HCT116 (cell line): Measurements from ENCODE around the gene DLG2. TPM values are rescaled to one million over a fixed set of nuclear protein-coding genes. Genes with fewer than 3 reads are reported as not detected.

Experiments used
- ATAC-seq: fragments of 200-7000 bp; cut with Tn5 transposase; 2 replicates; pipeline ENCODE4 v1.9.1; 2020; ENCODE audit warnings: mild to moderate bottlenecking, moderate library complexity
- BruUV-seq: library from RNA; stranded (reverse); fragments of 400-500 nt; replicated peaks from 2 replicates; lab custom pipeline; 2021; lab: Mats Ljungman, UMichigan
- CTCF ChIA-PET: fragments of 300-600 bp; sonication (Branson Sonifier 250); formaldehyde crosslinking; loops from one replicate; lab custom pipeline; 2021; ENCODE audit warnings: antibody characterized with exemption; lab: Charles Lee
- POLR2A ChIA-PET: fragments of 300-600, 350-600 bp; sonication (Branson Sonifier 250); formaldehyde crosslinking; loops from one replicate; lab custom pipeline; 2021; ENCODE audit warnings: antibody characterized with exemption; lab: Charles Lee
- RAD21 ChIA-PET, 2 experiments: fragments of 300-600 bp; sonication (Branson Sonifier 250); formaldehyde crosslinking; loops; one replicate each; lab custom pipeline; 2023; ENCODE audit warnings: low total read pairs in 2 of 2; ENCODE audit not compliant: uncharacterized antibody in 2 of 2, unreplicated experiment in 2 of 2, low non-redundant PET in 1 of 2; lab: Charles Lee
- DNase-seq: peaks from one replicate; pipeline ENCODE4 v3.0.0-alpha.2; 2010; ENCODE audit warnings: low read depth, low spot score
- H2AFZ ChIP-seq: fragments of 200-600 bp; shearing (Covaris generic), sonication (generic); 2 replicates; pipeline ENCODE4 v1.6.1; 2017; ENCODE audit warnings: low read depth, mixed run types, mixed read lengths, antibody characterized with exemption, low read length; ENCODE audit not compliant: poor library complexity, severe bottlenecking
- H3K27ac ChIP-seq: 2 replicates; pipeline ENCODE4 v1.5.1; 2012; ENCODE audit warnings: low read depth, low read length
- H3K27me3 ChIP-seq: fragments of 200-600 bp; sonication (generic); 2 replicates; pipeline ENCODE4 v1.6.1; 2016; ENCODE audit warnings: mixed run types, low read length, mixed read lengths; ENCODE audit not compliant: insufficient read depth
- H3K36me3 ChIP-seq, 2 experiments: fragments of 200-500 bp in 1 of 2; fragments of 200-600 bp in 1 of 2; sonication (Bioruptor generic) in 1 of 2; sonication (generic) in 1 of 2; 2 replicates each; pipeline versions ENCODE4 v1.5.1 to v1.6.1; 2014 to 2016; ENCODE audit warnings: low read length in 2 of 2, inconsistent platforms in 1 of 2, mixed read lengths in 1 of 2, mixed run types in 1 of 2; ENCODE audit not compliant: insufficient read depth in 2 of 2, control insufficient read depth in 1 of 2
- H3K4me1 ChIP-seq, 2 experiments: fragments of 200-600 bp in 1 of 2; sonication (generic) in 1 of 2; 2 replicates each; pipeline versions ENCODE4 v1.5.1 to v1.6.1; 2012 to 2017; ENCODE audit warnings: low read length in 2 of 2, inconsistent platforms in 1 of 2, mild to moderate bottlenecking in 1 of 2, mixed read lengths in 1 of 2, mixed run types in 1 of 2, moderate library complexity in 1 of 2; ENCODE audit not compliant: insufficient read depth in 2 of 2, control insufficient read depth in 1 of 2
- H3K4me2 ChIP-seq: fragments of 200-600 bp; sonication (generic); 2 replicates; pipeline ENCODE4 v1.6.1; 2017; ENCODE audit warnings: mixed run types, low read length, mixed read lengths
- H3K4me3 ChIP-seq, 2 experiments: fragments of 200-600 bp in 1 of 2; sonication (generic) in 1 of 2; replicated peaks in 1 of 2; 2 replicates each; pipeline ENCODE4 v1.5.1; 2011 to 2016; ENCODE audit warnings: low read length in 2 of 2, control low read depth in 1 of 2, low read depth in 1 of 2, mild to moderate bottlenecking in 1 of 2, mixed read lengths in 1 of 2, mixed run types in 1 of 2
- H3K79me2 ChIP-seq: fragments of 200-600 bp; sonication (generic); 2 replicates; pipeline ENCODE4 v1.6.1; 2017; ENCODE audit warnings: mild to moderate bottlenecking, mixed run types, low read length, moderate library complexity, mixed read lengths; ENCODE audit not compliant: insufficient read depth
- H3K9ac ChIP-seq: fragments of 200-600 bp; sonication (generic); 2 replicates; pipeline ENCODE4 v1.6.1; 2016; ENCODE audit warnings: low read length, mixed read lengths
- H3K9me2 ChIP-seq: fragments of 200-600 bp; sonication (generic), shearing (Covaris generic); 2 replicates; pipeline ENCODE4 v1.6.1; 2017; ENCODE audit warnings: mixed run types, mild to moderate bottlenecking, moderate library complexity; ENCODE audit not compliant: insufficient read depth
- H3K9me3 ChIP-seq, 2 experiments: fragments of 200-500 bp in 1 of 2; fragments of 200-600 bp in 1 of 2; sonication (Bioruptor generic) in 1 of 2; sonication (generic) in 1 of 2; 2 replicates each; pipeline ENCODE4 v1.6.1; 2014 to 2017; ENCODE audit warnings: low read length in 2 of 2, mixed read lengths in 2 of 2, inconsistent platforms in 1 of 2, low read depth in 1 of 2, mild to moderate bottlenecking in 1 of 2, mixed run types in 1 of 2, moderate library complexity in 1 of 2; ENCODE audit not compliant: control insufficient read depth in 1 of 2, insufficient read depth in 1 of 2
- H4K20me1 ChIP-seq: fragments of 200-600 bp; sonication (generic), shearing (Covaris generic); 2 replicates; pipeline ENCODE4 v1.6.1; 2017; ENCODE audit warnings: mixed run types, mild to moderate bottlenecking, moderate library complexity; ENCODE audit not compliant: insufficient read depth
- CEBPB ChIP-seq: IDR thresholded peaks from 2 replicates; pipeline ENCODE4 v1.6.1; 2012; ENCODE audit warnings: low read depth
- ELF1 ChIP-seq: IDR thresholded peaks from 2 replicates; pipeline ENCODE4 v1.6.1; 2012; ENCODE audit warnings: low read depth, borderline replicate concordance
- FOSL1 ChIP-seq: IDR thresholded peaks from 2 replicates; pipeline ENCODE4 v1.6.1; 2012; ENCODE audit warnings: low read depth
- JUND ChIP-seq: IDR thresholded peaks from 2 replicates; pipeline ENCODE4 v1.6.1; 2012
- MAX ChIP-seq: IDR thresholded peaks from 2 replicates; pipeline ENCODE4 v1.6.1; 2012
- RAD21 ChIP-seq: IDR thresholded peaks from 2 replicates; pipeline ENCODE4 v1.6.1; 2012; ENCODE audit warnings: low read depth, mild to moderate bottlenecking
- REST ChIP-seq: IDR thresholded peaks from 2 replicates; pipeline ENCODE4 v1.6.1; 2012; ENCODE audit warnings: low read depth
- SIN3A ChIP-seq: IDR thresholded peaks from 2 replicates; pipeline ENCODE4 v1.6.1; 2012; ENCODE audit warnings: low read depth
- SRF ChIP-seq: IDR thresholded peaks from 2 replicates; pipeline ENCODE4 v1.6.1; 2012; ENCODE audit warnings: low read depth
- TCF7L2 ChIP-seq: IDR thresholded peaks from 2 replicates; pipeline ENCODE4 v1.7.0; 2011; ENCODE audit warnings: borderline replicate concordance, inconsistent platforms; ENCODE audit not compliant: insufficient read depth, insufficient read length; ENCODE audit errors: extremely low read depth
- ZNF274 ChIP-seq: fragments of 200-500 bp; sonication (Bioruptor generic); IDR thresholded peaks from 2 replicates; pipeline ENCODE4 v1.6.1; 2014; ENCODE audit warnings: mild to moderate bottlenecking, low read depth, low read length, inconsistent platforms
- intact Hi-C: fragments of 100-400 bp; cut with micrococcal nuclease; formaldehyde crosslinking; loops from 2 replicates; pipeline ENCODE4 v1.10.0; 2022
- total RNA-seq: library from RNA; stranded (reverse); gene quantifications from one replicate; pipeline ENCODE4 v1.2.1, GENCODE V29; 2021; ENCODE audit not compliant: unreplicated experiment
- TF ChIP-seq, protein P1 (sequence below), 3 experiments: fragments of 200-600 bp in 1 of 3; sonication (generic) in 1 of 3; IDR thresholded peaks in 2 of 3; conservative IDR thresholded peaks in 1 of 3; 2 replicates each; pipeline ENCODE4 v1.5.1; 2012 to 2017; ENCODE audit warnings: low read depth in 2 of 3, low read length in 2 of 3, antibody characterized with exemption in 1 of 3, borderline replicate concordance in 1 of 3, control low read depth in 1 of 3, mild to moderate bottlenecking in 1 of 3, mixed read lengths in 1 of 3, mixed run types in 1 of 3, moderate library complexity in 1 of 3; ENCODE audit not compliant: insufficient read depth in 1 of 3
- TF ChIP-seq, protein P2 (sequence below): IDR thresholded peaks from 2 replicates; pipeline ENCODE4 v1.6.1; 2011; ENCODE audit warnings: mild to moderate bottlenecking, low read length, moderate library complexity; ENCODE audit not compliant: insufficient replicate concordance; ENCODE audit errors: extremely low read depth

Gene DLG2
- total RNA-seq, 1 experiment from 2014 or later = 2.4 TPM

DNA sequence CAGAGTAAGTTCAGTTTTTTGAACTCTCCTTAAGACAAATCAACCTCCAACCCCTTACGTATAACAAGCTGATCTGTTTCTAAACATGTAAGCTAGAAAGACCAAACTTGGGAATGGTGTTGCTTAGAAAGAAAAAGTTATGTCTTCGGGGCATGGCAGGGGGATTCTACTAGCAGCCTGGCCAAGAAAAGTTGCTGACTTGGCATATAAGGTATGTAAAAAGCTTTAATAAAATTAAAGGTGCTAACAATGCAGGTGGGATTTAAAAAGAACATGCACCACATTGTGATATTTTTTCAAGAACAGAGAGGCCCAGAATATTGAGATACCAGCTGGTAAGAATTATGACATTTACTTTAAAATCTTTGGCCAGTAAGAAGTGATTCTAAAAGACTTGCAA, 1929.6 kb downstream of the DLG2 start (continued):
- no peak for TF ChIP-seq JUND
- TF ChIP-seq, protein P1, sequence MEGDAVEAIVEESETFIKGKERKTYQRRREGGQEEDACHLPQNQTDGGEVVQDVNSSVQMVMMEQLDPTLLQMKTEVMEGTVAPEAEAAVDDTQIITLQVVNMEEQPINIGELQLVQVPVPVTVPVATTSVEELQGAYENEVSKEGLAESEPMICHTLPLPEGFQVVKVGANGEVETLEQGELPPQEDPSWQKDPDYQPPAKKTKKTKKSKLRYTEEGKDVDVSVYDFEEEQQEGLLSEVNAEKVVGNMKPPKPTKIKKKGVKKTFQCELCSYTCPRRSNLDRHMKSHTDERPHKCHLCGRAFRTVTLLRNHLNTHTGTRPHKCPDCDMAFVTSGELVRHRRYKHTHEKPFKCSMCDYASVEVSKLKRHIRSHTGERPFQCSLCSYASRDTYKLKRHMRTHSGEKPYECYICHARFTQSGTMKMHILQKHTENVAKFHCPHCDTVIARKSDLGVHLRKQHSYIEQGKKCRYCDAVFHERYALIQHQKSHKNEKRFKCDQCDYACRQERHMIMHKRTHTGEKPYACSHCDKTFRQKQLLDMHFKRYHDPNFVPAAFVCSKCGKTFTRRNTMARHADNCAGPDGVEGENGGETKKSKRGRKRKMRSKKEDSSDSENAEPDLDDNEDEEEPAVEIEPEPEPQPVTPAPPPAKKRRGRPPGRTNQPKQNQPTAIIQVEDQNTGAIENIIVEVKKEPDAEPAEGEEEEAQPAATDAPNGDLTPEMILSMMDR (IDR thresholded peaks at IDR 0.05 in 2 of 3, conservative IDR thresholded peaks at IDR 0.05 in 1 of 3; ENCODE audit: borderline replicate concordance in 1 of 3, insufficient read depth in 1 of 3, low read depth in 2 of 3, low read length in 2 of 3) = no peak
- TF ChIP-seq SIN3A = no peak

DNA sequence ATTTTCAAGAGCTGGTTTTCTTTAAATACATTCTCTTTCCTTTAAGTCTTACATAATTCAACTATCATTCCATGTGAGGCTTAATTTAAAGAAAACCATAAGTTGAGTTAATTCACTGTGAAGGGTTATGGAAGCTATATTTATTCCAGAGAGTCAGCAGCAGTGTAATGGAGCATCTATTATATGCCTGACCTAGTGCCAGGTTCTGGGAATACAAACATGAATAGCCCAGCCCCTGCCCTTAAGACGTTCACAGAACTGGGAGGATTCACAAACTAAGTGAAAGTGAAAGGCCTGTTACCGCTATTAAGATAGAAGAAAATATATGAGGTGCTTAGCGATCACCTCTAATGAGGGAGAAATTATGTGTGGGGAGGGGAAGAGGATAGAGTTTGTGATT, 1932.1 kb downstream of the DLG2 start:
- ChIA-PET CTCF (no interaction called here), POLR2A (no interaction called here), RAD21 (no interaction called here)
- Histone ChIP-seq H4K20me1 (no peaks in the 10 kb centered on the region), H3K9ac (no peak overlapping the region), H3K4me2 (no peak overlapping the region), H3K4me1 (no peaks in the 10 kb centered on the region), H3K9me3 (no peaks in the 10 kb centered on the region), H3K27ac (no peak overlapping the region), H3K27me3 (peaks cover 8% of the 10 kb centered on the region), H3K36me3 (no peaks in the 10 kb centered on the region), H3K9me2 (no peaks in the 10 kb centered on the region), H3K4me3 (no peak overlapping the region), H2AFZ (no peak overlapping the region), H3K79me2 (no peaks in the 10 kb centered on the region)
- intact Hi-C loops = no loop called here
- DNase-seq (no peak), ATAC-seq (no peak)
- TF ChIP-seq MAX (no peak), CEBPB (no peak), FOSL1 (no peak), ELF1 (no peak), SRF (no peak), RAD21 (no peak), ZNF274 (no peak), REST (no peak), TCF7L2 (no peak), JUND (no peak)
- TF ChIP-seq, protein P2, sequence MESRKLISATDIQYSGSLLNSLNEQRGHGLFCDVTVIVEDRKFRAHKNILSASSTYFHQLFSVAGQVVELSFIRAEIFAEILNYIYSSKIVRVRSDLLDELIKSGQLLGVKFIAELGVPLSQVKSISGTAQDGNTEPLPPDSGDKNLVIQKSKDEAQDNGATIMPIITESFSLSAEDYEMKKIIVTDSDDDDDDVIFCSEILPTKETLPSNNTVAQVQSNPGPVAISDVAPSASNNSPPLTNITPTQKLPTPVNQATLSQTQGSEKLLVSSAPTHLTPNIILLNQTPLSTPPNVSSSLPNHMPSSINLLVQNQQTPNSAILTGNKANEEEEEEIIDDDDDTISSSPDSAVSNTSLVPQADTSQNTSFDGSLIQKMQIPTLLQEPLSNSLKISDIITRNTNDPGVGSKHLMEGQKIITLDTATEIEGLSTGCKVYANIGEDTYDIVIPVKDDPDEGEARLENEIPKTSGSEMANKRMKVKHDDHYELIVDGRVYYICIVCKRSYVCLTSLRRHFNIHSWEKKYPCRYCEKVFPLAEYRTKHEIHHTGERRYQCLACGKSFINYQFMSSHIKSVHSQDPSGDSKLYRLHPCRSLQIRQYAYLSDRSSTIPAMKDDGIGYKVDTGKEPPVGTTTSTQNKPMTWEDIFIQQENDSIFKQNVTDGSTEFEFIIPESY = no peak
- no TSS peak for BruUV-seq
